ENCODE results near the gene RAB31. TPM values are rescaled to one million over a fixed set of nuclear protein-coding genes. Genes with fewer than 3 reads are reported as not detected.

RAB31 gene
- polyA plus RNA-seq, 1 donor (not counting 4 experiments of a cell fraction or from before 2014, with no cell fraction given) = 47.0 TPM

GRCh38 chr18:9684881-9685614 is 23.1 kb upstream of the RAB31 start:
- FAIRE-seq (peak; percentile 51), DNase-seq (ENCODE audit: low read depth, low spot score) (no peak)
- no peaks in the 10 kb centered on the region for H3K9me3 ChIP-seq (ENCODE audit: control insufficient read depth, low read depth, low read length)
- H4K20me1 ChIP-seq (ENCODE audit: control insufficient read depth, extremely low read depth, insufficient read depth, low read length) = no peaks in the 10 kb centered on the region
- no peak overlapping the region for H3K27ac ChIP-seq (ENCODE audit: control insufficient read depth, insufficient read depth, low read length)
- H3K36me3 ChIP-seq (ENCODE audit: control insufficient read depth in 2 of 2, extremely low read depth in 1 of 2, insufficient read depth in 2 of 2, low read length in 2 of 2) = no peaks in the 10 kb centered on the region
- dilution Hi-C loops (cut with MboI; ENCODE audit: extremely low pct_ligation_motif_present, low sequenced_read_pairs) = no loop called here
- H3K9me1 ChIP-seq (ENCODE audit: control insufficient read depth, extremely low read depth, insufficient read depth, low read length) = no peaks in the 10 kb centered on the region
- no peaks in the 10 kb centered on the region for H3K27me3 ChIP-seq (ENCODE audit: control insufficient read depth, extremely low read depth, insufficient read depth, low read length)
- H2AFZ ChIP-seq (ENCODE audit: control insufficient read depth, low read length) = peak overlapping the region; percentile 74
- peak overlapping the region; percentile 19 for H3K4me2 ChIP-seq (ENCODE audit: control insufficient read depth, extremely low read depth, insufficient read depth, low read depth, low read length)
- TF ChIP-seq CTCF (optimal IDR thresholded peaks at IDR 0.05 in 1 of 3, IDR thresholded peaks at IDR 0.05 in 1 of 3, conservative IDR thresholded peaks at IDR 0.05 in 1 of 3; ENCODE audit: extremely low read depth in 1 of 3, insufficient read depth in 2 of 3, low read length in 3 of 3) (no peak), EZH2 (IDR thresholded peaks at IDR 0.05; ENCODE audit: low read length) (no peak)
- H3K4me3 ChIP-seq (ENCODE audit: control insufficient read depth in 2 of 3, extremely low read depth in 1 of 3, insufficient read depth in 2 of 3, low read depth in 1 of 3, low read length in 3 of 3) = no peak overlapping the region
- H3K79me2 ChIP-seq (ENCODE audit: control insufficient read depth, insufficient read depth, low read length) = no peaks in the 10 kb centered on the region
- no peak overlapping the region for H3K9ac ChIP-seq (ENCODE audit: control insufficient read depth, extremely low read depth, insufficient read depth, low read length)
- H3K4me1 ChIP-seq (ENCODE audit: control insufficient read depth, extremely low read depth, insufficient read depth, low read length) = peaks cover 17% of the 10 kb centered on the region

GRCh38 chr18:9685615-9685890 is 22.5 kb upstream of the RAB31 start:
- H4K20me1 ChIP-seq (ENCODE audit: control insufficient read depth, extremely low read depth, insufficient read depth, low read length) = no peaks in the 10 kb centered on the region
- dilution Hi-C loops (cut with MboI; ENCODE audit: extremely low pct_ligation_motif_present, low sequenced_read_pairs) = no loop called here
- no peaks in the 10 kb centered on the region for H3K36me3 ChIP-seq (ENCODE audit: control insufficient read depth in 2 of 2, extremely low read depth in 1 of 2, insufficient read depth in 2 of 2, low read length in 2 of 2)
- no peaks in the 10 kb centered on the region for H3K9me3 ChIP-seq (ENCODE audit: control insufficient read depth, low read depth, low read length)
- FAIRE-seq (no peak), DNase-seq (ENCODE audit: low read depth, low spot score) (no peak)
- H3K79me2 ChIP-seq (ENCODE audit: control insufficient read depth, insufficient read depth, low read length) = no peaks in the 10 kb centered on the region
- peaks cover 17% of the 10 kb centered on the region for H3K4me1 ChIP-seq (ENCODE audit: control insufficient read depth, extremely low read depth, insufficient read depth, low read length)
- no peak overlapping the region for H3K4me3 ChIP-seq (ENCODE audit: control insufficient read depth in 2 of 3, extremely low read depth in 1 of 3, insufficient read depth in 2 of 3, low read depth in 1 of 3, low read length in 3 of 3)
- H3K27ac ChIP-seq (ENCODE audit: control insufficient read depth, insufficient read depth, low read length) = no peak overlapping the region
- no peaks in the 10 kb centered on the region for H3K9me1 ChIP-seq (ENCODE audit: control insufficient read depth, extremely low read depth, insufficient read depth, low read length)
- no peak overlapping the region for H3K4me2 ChIP-seq (ENCODE audit: control insufficient read depth, extremely low read depth, insufficient read depth, low read depth, low read length)
- no peaks in the 10 kb centered on the region for H3K27me3 ChIP-seq (ENCODE audit: control insufficient read depth, extremely low read depth, insufficient read depth, low read length)
- H3K9ac ChIP-seq (ENCODE audit: control insufficient read depth, extremely low read depth, insufficient read depth, low read length) = no peak overlapping the region
- TF ChIP-seq EZH2 (IDR thresholded peaks at IDR 0.05; ENCODE audit: low read length) (no peak), CTCF (optimal IDR thresholded peaks at IDR 0.05 in 1 of 3, IDR thresholded peaks at IDR 0.05 in 1 of 3, conservative IDR thresholded peaks at IDR 0.05 in 1 of 3; ENCODE audit: extremely low read depth in 1 of 3, insufficient read depth in 2 of 3, low read length in 3 of 3) (no peak)
- H2AFZ ChIP-seq (ENCODE audit: control insufficient read depth, low read length) = no peak overlapping the region

Measured in keratinocyte (primary cell).